NCI-H774 (cell line): Measurements from ENCODE around the gene PTPRN2.
"Not testable (repeated sequence)": the region's sequence is repeated elsewhere in the genome, so short reads cannot be mapped to it uniquely, and the experiment has no call there.

Source experiments
- DNase-seq: peaks from one replicate; lab custom pipeline; 2025; lab: John Stamatoyannopoulos, UW

PTPRN2 gene

DNA sequence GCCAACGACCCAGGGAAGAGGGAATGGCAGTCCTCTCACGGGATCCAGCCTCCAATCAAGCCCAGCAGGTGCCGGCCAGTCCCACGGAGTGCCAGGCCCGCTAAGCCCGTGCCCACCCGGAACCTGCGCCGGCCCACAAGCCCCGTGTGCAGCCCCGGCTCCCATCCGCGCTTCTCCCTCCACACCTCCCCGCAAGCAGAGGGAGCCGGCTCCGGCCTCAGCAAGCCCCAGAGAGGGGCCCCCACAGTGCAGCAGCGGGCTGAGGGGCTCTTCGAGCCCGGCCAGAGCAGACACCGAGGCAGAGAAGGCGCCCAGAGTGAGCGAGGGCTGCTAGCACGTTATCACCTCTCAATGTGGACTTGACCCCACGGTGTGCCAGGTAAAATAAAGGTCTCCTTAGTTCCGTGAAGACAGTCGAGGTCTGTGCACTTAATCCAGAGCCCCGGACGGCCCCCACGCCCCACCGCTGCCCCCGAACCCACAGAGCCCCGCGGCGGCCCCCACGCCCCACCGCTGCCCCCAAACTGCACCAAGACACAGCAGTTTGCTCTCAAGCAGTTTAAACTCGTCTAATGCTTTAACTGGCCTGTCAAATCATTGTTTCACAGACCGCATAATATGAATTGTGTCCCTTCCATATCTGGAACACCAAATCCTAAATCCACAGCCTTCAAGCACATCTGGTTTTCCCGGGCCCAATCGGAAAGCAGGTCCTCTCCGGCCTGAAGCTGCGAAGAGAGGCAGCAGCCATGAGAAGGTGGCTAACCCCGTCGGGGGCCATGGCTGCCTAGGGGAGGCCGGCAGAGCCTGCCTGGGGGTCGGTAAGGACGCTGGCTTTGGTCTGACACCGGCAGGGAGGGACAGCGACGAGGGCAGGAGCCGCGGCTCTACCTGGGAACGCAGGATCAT lies 307.8 kb downstream of the PTPRN2 start:
- DNase-seq: no peak

DNA sequence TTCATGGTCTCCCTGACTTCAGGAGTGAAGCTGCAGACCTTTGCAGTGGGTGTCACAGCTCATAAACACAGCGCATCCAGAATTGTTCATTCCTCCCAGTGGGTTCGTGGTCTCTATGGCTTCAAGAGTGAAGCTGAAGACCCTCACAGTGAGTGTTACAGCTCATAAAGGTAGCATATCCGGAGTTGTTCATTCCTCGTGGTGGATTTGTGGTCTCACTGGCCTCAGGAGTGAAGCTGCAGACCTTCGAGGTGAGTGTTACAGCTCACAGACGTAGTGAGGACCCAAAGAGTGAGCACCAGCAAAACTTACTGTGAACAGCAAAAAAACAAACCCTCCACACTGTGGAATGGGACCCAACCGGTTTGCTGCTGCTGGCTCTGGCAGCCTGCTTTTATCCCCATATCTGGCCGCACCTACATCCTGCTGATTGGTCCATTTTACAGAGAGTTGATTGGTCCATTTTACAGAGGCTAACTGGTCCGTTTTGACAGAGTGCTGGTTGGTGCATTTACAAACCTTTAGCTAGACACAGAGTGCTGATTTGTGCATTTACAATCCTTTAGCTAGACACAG lies 308.8 kb downstream of the PTPRN2 start:
- no peak for DNase-seq

DNA sequence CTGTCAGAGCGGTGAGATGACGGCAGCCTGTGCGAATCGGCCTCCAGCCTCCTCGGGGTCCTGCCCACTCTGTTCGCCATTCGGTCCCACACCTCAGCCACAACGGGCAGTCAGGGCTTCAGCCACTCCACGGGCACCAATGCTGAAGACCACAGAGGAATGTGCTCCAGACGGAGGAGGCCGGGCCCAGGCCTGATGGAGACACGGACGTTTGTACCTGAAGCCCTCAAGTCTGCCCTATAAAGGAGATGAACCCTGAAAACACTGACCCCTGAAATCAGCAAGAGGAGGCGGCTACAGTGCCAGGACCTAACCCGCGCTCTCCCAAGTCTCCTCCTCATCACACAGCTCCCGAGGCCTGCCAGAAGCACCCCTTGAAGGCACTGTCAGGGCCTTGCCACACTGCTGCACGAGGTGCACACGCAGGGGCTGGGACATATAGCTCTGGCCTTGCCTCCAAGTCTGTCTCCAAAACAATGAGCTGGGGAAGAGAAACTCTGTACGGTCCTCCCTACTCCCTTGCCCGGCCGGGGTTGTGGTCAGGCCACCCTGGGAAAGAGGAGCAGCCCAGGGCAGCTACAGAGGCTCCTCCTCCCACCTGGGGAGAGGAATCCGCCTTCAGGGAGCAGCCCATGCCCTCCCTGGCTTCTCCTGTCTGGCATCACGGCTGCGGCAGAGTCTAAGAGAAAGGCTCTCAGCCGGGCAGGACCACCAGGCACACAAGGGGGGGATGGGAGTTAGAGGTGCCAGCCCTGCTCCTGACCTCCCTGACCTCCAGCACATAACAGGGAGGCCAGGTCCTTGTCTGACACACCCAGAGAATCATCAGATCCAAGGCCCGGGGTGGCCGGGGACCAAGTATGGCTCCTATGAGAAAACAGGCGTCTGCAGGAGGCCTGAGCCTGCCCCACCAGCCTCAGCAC lies 310.1 kb downstream of the PTPRN2 start:
- DNase-seq: no peak

DNA sequence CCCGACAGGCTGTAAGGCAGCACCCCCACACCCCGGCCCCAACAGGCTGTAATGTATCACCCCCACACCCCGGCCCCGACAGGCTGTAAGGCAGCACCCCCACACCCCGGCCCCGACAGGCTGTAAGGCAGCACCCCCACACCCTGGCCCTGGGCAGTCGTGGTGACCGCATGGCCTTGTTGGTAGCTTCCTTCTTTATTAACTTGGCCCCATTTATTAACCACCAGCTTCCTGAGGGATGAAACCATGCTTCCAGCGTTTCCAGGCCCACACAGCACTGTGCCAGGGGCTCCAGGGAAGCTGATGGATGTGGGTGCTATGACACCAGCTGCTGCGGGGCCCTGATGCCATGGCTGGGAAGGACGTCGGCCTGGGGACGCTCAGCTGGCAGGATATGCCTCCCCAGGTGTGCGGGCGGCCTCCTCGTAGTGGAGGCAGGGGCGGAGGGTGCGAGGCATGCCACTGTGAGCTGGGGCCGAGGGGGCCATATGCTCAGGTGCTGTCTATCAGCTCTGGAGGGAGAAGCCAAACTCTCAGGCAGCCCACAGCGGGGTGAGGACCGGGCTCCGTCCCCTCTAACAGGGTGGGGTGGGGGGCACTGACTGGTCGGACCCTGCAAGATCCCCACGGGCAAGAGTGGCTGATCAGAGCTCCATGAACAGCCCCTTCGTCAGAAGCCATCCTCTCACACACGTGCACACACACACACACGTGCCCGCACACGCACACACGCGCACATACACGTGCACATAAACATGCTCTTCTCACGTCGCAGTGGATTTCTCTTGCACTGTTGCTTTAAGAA lies 311.0 kb downstream of the PTPRN2 start:
- no peak for DNase-seq

DNA sequence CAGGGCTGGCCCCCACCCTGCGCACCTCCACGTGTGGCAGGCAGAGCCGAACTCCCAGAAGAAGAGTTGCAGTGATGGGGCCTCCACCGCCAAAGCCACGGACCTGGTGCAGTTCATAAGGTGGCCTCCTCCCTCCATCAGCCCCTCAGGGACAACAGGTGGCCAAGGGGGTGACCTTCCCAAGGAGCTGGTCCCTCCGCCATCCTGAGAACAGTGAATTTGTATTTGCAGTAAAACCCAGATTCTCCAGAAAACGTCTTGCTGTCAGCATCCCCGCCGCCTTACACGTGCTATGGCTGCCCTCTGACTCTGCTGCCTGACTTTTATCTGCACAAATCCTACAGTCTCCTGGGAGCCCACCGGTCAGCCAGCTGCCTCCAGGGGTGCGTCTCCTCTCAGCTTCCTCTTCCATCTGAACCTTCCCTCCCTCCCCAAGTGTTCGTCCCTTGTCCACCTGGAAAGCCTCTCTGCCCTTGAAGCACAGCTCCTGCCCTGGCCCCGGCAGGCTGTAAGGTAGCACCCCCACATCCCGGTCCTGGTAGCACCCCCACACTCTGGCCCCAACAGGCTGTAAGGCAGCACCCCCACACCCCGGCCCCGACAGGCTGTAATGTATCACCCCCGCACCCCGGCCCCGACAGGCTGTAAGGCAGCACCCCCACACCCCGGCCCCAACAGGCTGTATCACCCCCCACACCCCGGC lies 311.8 kb downstream of the PTPRN2 start:
- DNase-seq: no peak

DNA sequence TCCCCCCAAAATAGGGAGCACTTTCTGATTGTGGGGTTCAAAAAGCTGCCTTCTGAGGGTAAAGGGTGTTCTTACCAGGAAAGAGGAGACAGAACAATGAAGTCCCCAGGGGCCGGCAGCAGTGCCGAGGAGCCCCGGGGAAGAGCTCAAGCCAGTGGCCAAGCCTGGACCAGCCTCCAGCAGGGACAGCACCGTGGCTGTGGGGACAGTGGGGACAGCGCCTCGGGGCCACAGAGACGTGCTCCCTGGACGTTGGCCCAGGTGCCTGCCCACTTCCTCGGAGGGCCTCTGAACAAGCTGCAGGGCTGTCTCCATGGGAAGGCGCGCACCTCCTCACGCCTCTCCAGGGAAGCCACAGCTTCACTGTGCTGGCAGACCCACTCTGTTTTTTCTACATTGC lies 312.6 kb downstream of the PTPRN2 start:
- DNase-seq: no peak

DNA sequence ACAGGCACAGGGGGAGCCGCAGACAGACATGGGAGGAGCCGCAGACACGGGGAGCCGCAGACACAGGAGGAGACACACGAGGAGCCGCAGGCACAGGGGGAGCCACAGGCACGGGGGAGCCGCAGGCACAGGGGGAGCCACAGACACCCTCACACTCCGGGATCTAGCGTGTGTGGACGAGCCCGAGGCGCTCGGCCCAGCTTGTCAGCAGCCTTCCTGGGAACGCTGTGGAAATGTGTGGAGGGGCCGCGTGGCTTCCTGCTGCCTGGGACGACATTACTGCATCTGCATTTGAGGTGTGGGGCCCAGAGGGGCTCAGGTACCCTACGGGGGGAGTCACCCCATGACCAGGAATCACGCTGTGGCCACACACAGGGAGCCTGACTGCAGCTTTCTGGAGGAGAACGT lies 313.2 kb downstream of the PTPRN2 start:
- DNase-seq: no peak

DNA sequence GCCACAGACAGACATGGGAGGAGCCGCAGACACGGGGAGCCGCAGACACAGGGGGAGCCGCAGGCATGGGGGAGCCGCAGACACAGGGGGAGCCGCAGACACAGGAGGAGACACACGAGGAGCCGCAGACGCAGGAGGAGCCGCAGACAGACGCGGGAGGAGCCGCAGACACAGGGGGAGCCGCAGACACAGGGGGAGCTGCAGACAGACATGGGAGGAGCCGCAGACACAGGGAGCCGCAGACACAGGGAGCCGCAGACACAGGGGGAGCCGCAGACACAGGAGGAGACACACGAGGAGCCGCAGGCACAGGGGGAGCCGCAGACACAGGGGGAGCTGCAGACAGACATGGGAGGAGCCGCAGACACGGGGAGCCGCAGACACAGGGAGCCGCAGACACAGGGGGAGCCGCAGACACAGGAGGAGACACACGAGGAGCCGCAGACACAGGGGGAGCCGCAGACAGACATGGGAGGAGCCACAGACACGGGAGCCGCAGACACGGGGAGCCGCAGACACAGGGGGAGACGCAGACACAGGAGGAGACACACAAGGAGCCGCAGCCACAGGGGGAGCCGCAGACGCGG lies 313.8 kb downstream of the PTPRN2 start:
- DNase-seq: not testable (repeated sequence)

DNA sequence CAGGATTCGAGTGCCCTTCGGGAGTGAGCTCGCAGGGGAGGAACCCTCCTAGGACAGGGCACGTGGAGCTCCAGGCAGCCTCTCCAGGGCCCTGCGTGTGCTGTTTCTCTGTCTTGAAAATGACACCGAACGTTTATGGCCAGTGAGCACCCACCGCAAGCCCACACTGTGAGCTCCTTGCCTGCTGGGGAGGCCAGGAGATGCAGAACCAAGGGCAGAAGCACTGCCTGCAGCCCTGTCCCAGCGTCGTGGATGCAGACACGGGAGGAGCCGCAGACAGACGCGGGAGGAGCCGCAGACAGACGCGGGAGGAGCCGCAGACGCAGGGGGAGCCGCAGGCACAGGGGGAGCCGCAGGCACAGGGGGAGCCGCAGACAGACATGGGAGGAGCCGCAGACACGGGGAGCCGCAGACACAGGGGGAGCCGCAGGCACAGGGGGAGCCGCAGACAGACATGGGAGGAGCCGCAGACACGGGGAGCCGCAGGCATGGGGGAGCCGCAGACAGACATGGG lies 314.4 kb downstream of the PTPRN2 start:
- no peak for DNase-seq

DNA sequence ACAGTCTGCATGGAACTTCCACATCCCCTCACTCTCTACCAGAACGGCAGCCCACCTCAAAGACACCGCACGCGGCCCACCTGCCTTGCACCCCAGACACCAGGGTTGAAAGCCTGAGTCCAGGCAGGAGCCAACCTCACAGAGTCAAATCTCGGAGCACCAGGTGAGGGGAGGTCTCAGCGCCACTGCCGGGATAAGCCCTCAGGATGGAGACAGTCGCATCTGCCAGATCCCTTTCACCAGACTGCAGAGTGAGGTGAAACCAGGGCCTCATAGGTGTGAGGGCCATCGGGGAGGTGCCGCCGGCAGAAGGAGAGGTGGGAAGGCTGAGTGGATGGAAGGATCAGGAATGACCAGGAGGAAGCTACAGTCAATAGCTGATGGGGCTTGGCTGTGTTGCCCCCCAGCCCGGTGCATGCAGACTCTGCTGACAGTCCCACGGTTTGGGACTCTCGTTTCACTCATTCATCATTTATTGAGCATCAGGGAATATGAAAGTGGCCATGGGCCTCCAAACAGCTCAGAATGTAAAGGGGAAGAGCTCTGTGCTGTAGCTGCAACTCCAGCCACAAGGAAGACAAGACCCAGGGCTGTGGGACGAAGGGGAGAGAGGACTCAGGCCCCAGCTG lies 315.0 kb downstream of the PTPRN2 start:
- no peak for DNase-seq

DNA sequence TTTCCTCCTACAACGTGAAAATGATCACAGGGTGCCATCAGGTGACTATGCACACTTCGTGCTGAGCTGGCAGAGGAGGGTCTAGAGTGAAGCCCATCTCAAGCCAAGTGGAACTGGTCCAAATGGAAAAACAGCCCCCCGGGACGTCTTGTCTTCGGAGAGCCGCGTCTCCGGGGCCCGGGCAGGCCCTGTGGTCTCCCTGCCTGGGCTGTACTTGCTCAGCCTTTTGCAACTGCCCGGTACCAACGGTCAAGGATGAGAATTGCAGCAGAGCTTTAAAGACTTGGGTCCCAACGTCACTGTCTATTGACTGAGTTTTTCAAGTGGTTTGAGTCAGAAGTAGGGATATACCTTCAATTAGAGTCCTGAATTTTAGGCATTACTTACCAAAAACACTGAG lies 315.5 kb downstream of the PTPRN2 start:
- DNase-seq: no peak

DNA sequence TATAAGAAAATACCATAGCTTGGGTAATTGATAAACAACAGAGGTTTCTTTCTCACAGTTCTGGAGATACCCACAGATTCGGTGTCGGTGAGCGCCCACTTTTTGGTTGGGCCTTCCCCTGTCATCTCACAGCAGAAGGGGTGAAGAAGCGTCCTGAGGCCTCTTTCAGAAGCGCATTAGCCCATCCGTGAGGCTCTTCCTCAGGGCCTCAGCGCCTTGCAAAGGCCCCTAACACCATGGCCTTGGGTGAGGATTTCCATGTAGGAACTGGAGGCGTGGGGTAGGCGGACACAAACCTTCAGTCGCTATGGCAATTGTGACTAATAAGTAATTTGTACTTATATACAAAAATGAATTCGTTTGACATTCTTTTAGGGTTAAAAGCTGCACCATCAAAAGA lies 316.0 kb downstream of the PTPRN2 start:
- no peak for DNase-seq

DNA sequence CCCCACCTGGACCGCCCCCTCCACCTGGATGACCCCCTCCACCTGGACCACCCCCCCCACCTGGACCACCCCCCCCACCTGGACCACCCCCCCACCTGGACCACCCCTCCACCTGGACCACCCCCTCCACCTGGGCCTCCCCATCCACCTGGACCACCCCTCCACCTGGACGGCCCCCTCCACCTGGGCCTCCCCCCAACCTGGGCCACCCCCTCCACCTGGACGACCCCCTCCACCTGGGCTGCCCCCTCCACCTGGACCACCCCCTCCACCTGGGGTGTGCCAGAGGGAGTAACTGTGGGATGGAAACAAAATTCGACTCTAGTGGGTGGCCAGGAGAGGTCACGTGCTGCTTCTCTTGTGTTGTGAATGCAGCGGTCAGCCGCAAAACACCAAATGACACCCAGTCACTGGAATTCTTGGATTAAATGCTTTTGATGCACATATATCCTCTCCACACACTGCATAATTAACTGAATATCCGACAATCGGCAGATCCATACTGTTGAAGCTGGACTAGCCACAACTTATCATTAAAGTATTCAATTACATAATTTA lies 316.7 kb downstream of the PTPRN2 start:
- no peak for DNase-seq

DNA sequence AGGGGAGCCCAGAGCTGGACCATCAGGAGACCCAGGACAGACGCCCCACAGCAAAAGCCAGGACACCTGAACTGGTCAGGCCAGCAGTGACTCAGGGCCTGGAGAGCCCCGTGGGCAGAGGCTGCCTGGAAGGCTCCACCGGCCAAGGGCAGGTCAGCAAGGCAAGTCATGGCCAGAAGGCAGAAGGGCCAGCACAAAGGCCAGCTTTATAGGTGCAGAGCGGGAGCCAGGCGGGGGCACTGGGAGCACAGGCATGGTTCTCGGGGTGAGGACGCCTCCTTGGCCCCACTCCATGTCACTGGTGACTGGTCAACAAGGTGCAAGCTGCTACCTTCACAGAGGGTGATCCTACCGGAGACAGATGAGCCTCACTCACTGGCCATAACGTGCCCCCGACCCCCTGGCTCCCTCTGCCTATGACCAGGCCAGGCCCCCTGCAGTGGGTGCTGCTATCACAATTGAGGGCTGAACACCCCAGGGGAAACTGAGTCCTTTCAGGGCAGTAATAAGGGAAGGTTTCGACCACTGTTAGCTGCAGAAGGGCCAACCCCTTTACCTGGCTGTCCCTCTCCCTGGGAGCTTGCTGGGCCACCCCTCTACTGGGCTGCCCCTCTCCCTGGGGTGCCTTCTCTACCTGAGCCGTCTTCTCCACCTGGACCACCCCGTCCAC lies 317.4 kb downstream of the PTPRN2 start:
- DNase-seq: no peak

DNA sequence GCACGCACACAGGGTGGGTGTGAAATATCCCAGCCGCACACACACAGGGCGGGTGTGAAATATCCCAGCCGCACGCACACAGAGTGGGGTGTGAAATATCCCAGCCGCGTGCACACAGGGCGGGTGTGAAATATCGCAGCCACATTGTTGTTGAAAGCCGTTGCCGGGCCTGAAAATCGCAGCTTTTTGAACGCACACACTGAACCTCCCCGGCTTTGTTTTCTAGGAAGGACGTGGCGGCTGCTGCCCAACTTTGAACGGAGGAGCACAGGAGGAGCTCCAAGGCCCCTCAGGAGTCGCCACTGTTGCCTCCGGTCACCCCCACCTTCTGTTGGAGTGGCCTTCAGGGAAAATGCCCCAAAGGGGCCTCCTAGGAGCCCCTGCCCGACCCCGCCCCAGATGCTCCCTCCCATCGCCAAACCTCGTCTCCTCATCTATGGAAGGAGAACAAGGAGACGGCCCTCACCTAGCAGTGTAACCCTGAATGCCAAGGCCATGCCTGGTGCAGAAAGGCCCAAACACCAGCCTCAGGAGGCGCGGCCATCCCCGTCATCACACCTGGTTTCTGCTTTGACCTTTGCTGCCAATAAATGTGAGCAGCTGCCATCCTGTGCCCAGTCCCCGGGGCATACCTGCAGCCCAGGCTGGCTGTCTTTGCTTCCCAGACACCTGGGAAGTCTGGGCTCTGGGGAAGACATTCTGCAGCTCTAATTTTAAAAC lies 318.6 kb downstream of the PTPRN2 start:
- no peak for DNase-seq

DNA sequence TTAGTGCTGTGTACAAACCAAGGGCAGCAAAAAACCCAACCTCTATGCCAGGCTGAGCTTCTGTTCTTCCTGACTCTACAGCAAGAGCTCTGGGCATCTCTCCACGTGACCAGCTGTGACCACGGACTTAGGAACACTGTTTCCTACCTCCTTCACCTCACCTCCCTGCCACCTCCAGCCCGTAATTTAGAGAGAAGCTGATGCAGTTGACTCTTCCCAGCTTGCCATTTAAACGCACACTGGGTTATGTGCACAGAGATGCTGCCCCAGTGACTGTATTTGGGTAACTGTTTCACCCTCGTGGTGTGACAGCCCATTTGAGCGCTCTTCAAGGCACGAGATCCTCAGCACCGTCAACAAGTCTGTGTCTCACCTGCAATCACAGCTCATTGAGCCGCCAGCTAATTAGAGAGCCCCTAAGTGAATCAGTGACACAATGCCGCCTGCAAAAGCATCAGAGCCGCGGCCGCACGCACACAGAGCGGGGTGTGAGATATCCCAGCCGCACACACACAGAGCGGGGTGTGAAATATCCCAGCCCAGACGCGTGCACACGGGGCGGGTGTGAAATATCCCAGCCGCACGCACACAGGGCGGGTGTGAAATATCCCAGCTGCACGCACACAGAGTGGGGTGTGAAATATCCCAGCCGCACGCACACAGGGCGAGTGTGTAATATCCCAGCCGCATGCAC lies 319.7 kb downstream of the PTPRN2 start:
- DNase-seq: no peak

DNA sequence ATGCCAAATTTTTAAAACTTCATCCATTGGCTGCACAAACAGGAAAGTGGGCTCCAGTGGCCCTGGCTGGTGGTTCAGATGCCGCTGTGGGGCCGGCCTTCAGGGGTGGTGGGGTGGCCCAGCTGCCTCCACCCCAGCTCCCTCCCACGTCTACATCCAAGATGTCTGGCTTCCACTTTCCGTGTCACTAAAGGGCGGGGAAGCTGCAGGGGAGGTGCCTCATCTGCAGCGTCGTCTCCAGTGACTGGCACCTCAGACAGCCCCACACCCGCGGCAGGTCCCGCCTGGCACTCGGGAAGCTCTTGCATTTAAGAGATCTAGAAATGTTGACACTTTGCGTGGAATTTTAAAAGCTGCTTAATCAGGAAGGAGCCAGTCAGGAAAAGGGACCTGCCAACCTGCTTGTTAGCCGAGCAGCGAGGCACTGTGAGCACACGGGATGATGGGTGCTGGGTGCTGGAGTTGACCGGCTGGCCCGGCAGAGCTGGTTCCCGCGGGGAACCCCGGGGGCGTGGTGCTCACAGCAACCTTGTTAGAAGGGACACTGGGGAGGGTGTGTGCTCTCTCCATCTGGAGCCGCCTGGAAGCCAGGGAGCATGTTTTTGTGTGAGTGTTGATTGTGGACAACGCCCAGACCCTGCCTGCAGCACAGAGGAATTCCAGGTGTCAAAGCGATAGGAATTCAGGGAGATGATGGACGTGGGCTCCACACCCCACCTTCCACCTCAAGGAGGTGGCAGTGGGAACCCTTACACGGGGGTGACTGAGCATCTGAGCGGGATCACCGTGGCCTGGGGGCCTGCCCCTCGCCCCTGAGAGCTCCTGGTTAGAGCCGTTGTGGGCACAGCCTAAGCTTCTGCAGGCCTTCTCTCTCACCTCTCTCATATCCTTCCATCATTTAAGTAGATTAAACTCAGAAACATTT lies 320.5 kb downstream of the PTPRN2 start:
- DNase-seq: no peak
